Sigmoid colon (tissue), 7 donors: ENCODE measurements around the gene ADAM8. TPM values are rescaled to one million over a fixed set of nuclear protein-coding genes. Genes with fewer than 3 reads are reported as not detected.

Experiments
- DNase-seq: peaks from one replicate; pipeline ENCODE4 v3.0.0-alpha.2; 2019
- H3K27ac ChIP-seq, 4 donors: fragments of 200-600 bp; sonication (generic); one replicate each; pipeline ENCODE4 v1.5.1; 2016 to 2019; ENCODE audit warnings: mild to moderate bottlenecking in 1 of 4
- H3K27me3 ChIP-seq, 3 donors: fragments of 200-600 bp; sonication (generic); one replicate each; pipeline ENCODE4 v1.5.1; 2019; ENCODE audit warnings: mild to moderate bottlenecking in 1 of 3
- H3K36me3 ChIP-seq, 4 donors: fragments of 200-600 bp; sonication (generic); one replicate each; pipeline ENCODE4 v1.5.1; 2016 to 2019
- H3K4me1 ChIP-seq, 4 donors: fragments of 200-600 bp; sonication (generic); one replicate each; pipeline ENCODE4 v1.5.1; 2017 to 2019
- H3K4me3 ChIP-seq, 4 donors: fragments of 200-600 bp; sonication (generic); one replicate each; pipeline ENCODE4 v1.5.1; 2017 to 2019; ENCODE audit warnings: mild to moderate bottlenecking in 2 of 4, moderate library complexity in 1 of 4
- H3K9me3 ChIP-seq, 4 donors: fragments of 200-600 bp in 3 of 4; sonication (generic) in 3 of 4; one replicate each; pipeline versions ENCODE4 v1.5.1 to v1.6.1; 2013 to 2019
- CTCF ChIP-seq, 4 experiments: fragments of 450-650 bp in 3 of 4; fragments of 200-600 bp in 1 of 4; IDR thresholded peaks; one replicate each; pipeline ENCODE4 v1.5.1; 2016 to 2019; ENCODE audit warnings: antibody characterized with exemption in 4 of 4, mild to moderate bottlenecking in 3 of 4, moderate library complexity in 2 of 4
- EP300 ChIP-seq, 4 donors: sonication (generic); formaldehyde crosslinking; IDR thresholded peaks; one replicate each; pipeline ENCODE4 v1.6.1; 2017; ENCODE audit warnings: antibody characterized with exemption in 4 of 4
- POLR2A ChIP-seq, 2 donors: fragments of 450-650 bp; IDR thresholded peaks; one replicate each; pipeline ENCODE4 v1.6.1; 2016; ENCODE audit warnings: antibody characterized with exemption in 2 of 2, mild to moderate bottlenecking in 2 of 2, moderate library complexity in 2 of 2
- POLR2AphosphoS5 ChIP-seq, 4 donors: sonication (generic); formaldehyde crosslinking; IDR thresholded peaks; one replicate each; pipeline ENCODE4 v1.6.1; 2017; ENCODE audit warnings: antibody characterized with exemption in 4 of 4
- WGBS, 2 donors: extraction: QIAGEN DNeasy Blood & Tissue Kit; methylation state at CpG; one replicate each; pipeline ENCODE4 v1.1.7; 2013; 5-methylcytosine and 5-hydroxymethylcytosine counted together
- intact Hi-C: fragments of 100-400 bp; cut with DNase I; formaldehyde crosslinking; loops from one replicate; pipeline ENCODE4 v1.15.1; 2023
- polyA plus RNA-seq, 3 donors: library from polyadenylated mRNA; stranded (reverse); fragments of 200-250 nt; gene quantifications; one replicate each; pipeline ENCODE4 v1.2.3, GENCODE V29; 2013
- total RNA-seq, 4 donors: library from RNA; depleted of rRNA; stranded (reverse); fragments of >200 nt; gene quantifications; one replicate each; pipeline ENCODE4 v1.1.0, GENCODE V29; 2016
- donor health status: healthy with polysubstance abuse.
- donor health status: Bipolar disorder and iron deficiency.
- donor health status: healthy.

ADAM8 gene
- total and polyA plus RNA-seq, 7 donors: 0.36 to 8.9 (median 1.2) TPM

GRCh38 chr10:133285217-133285616 lies 8.5 kb upstream of the ADAM8 start:
- DNase-seq: no peak
- Histone ChIP-seq H3K27ac (no peak overlapping the region), H3K36me3 (peaks cover 48 to 100% (median 76%) of the 10 kb centered on the region in 4 donors), H3K27me3 (no peaks in the 10 kb centered on the region), H3K4me1 (no peaks in the 10 kb centered on the region), H3K9me3 (no peaks in the 10 kb centered on the region), H3K4me3 (no peak overlapping the region)
- WGBS, 2 donors: 96% methylated on average over 36 of the region's 36 CpGs
- intact Hi-C loops: no loop called here
- TF ChIP-seq EP300 (IDR thresholded peaks at IDR 0.05): no peak
- no peak for TF ChIP-seq POLR2A (IDR thresholded peaks at IDR 0.05)
- no peak for TF ChIP-seq POLR2AphosphoS5 (IDR thresholded peaks at IDR 0.05)

- no peaks in the 10 kb centered on the region for H3K9me3 ChIP-seq
- WGBS, 2 donors: 96 to 97% methylated on average over 24 of the region's 24 CpGs
- intact Hi-C loops: no loop called here
- no peaks in the 10 kb centered on the region for H3K4me1 ChIP-seq
- TF ChIP-seq POLR2A (IDR thresholded peaks at IDR 0.05): no peak
- TF ChIP-seq EP300 (IDR thresholded peaks at IDR 0.05): no peak
- no peak for TF ChIP-seq CTCF (IDR thresholded peaks at IDR 0.05)
- no peak for TF ChIP-seq POLR2AphosphoS5 (IDR thresholded peaks at IDR 0.05)
- H3K27ac ChIP-seq: no peak overlapping the region
- H3K36me3 ChIP-seq: peaks cover 47 to 100% (median 67%) of the 10 kb centered on the region in 4 donors
- H3K27me3 ChIP-seq: no peaks in the 10 kb centered on the region
- no peak for DNase-seq
- no peak overlapping the region for H3K4me3 ChIP-seq
Measured at GRCh38 chr10:133283931-133284330, 7.3 kb upstream of the ADAM8 start.

- Histone ChIP-seq H3K27me3 (no peaks in the 10 kb centered on the region), H3K27ac (no peak overlapping the region), H3K9me3 (no peaks in the 10 kb centered on the region), H3K36me3 (peaks cover 37 to 93% (median 59%) of the 10 kb centered on the region in 4 donors), H3K4me1 (no peaks in the 10 kb centered on the region), H3K4me3 (no peak overlapping the region)
- 93 to 95% methylated on average over 24 of the region's 24 CpGs for WGBS, 2 donors
- intact Hi-C loops: no loop called here
- TF ChIP-seq EP300 (IDR thresholded peaks at IDR 0.05): no peak
- TF ChIP-seq POLR2A (IDR thresholded peaks at IDR 0.05): no peak
- TF ChIP-seq CTCF (IDR thresholded peaks at IDR 0.05): no peak
- no peak for TF ChIP-seq POLR2AphosphoS5 (IDR thresholded peaks at IDR 0.05)
- no peak for DNase-seq
Measured at GRCh38 chr10:133282846-133283390, 6.2 kb upstream of the ADAM8 start.

GRCh38 chr10:133281628-133282372 lies 5.1 kb upstream of the ADAM8 start:
- intact Hi-C loops: no loop called here
- Histone ChIP-seq H3K27me3 (peaks cover 6 to 9% (median 9%) of the 10 kb centered on the region in 3 donors), H3K9me3 (no peaks in the 10 kb centered on the region), H3K4me1 (peaks cover 0 to 7% (median 4%) of the 10 kb centered on the region in 4 donors), H3K27ac (no peak overlapping the region), H3K36me3 (peaks cover 34 to 82% (median 53%) of the 10 kb centered on the region in 4 donors), H3K4me3 (no peak overlapping the region)
- TF ChIP-seq POLR2A (IDR thresholded peaks at IDR 0.05): no peak
- TF ChIP-seq POLR2AphosphoS5 (IDR thresholded peaks at IDR 0.05): no peak
- TF ChIP-seq CTCF (IDR thresholded peaks at IDR 0.05): no peak
- no peak for TF ChIP-seq EP300 (IDR thresholded peaks at IDR 0.05)
- DNase-seq: no peak
- WGBS, 2 donors: 93 to 94% methylated on average over 38 of the region's 38 CpGs

GRCh38 chr10:133281084-133281483 lies 4.4 kb upstream of the ADAM8 start:
- WGBS, 2 donors: 94 to 96% methylated on average over 15 of the region's 15 CpGs
- peaks cover 0 to 14% (median 10%) of the 10 kb centered on the region in 4 donors for H3K4me1 ChIP-seq
- H3K36me3 ChIP-seq: peaks cover 28 to 75% (median 52%) of the 10 kb centered on the region in 4 donors
- no peak for DNase-seq
- TF ChIP-seq CTCF (IDR thresholded peaks at IDR 0.05) (no peak), POLR2AphosphoS5 (IDR thresholded peaks at IDR 0.05) (no peak), EP300 (IDR thresholded peaks at IDR 0.05) (no peak), POLR2A (IDR thresholded peaks at IDR 0.05) (no peak)
- H3K27me3 ChIP-seq: peaks cover 13 to 17% (median 16%) of the 10 kb centered on the region in 3 donors
- no peak overlapping the region for H3K27ac ChIP-seq
- H3K4me3 ChIP-seq: no peak overlapping the region
- intact Hi-C loops: no loop called here
- H3K9me3 ChIP-seq: no peaks in the 10 kb centered on the region
